A549 (cell line): ENCODE data around the gene RALA.

ENCODE experiments used
- EP300 ChIP-seq, 2 experiments: fragments of >200 bp; sonication (Bioruptor Twin); formaldehyde crosslinking; IDR thresholded peaks; 2 replicates in 1 of 2; 3 replicates in 1 of 2; pipeline ENCODE4 v1.6.1; 2016 to 2017
- POLR2A ChIP-seq: IDR thresholded peaks from 2 replicates; pipeline ENCODE4 v1.6.1; 2012; ENCODE audit warnings: mild to moderate bottlenecking, low read length
- RAD21 ChIP-seq, 2 experiments: fragments of >200 bp in 1 of 2; sonication (Bioruptor Twin) in 1 of 2; formaldehyde crosslinking in 1 of 2; IDR thresholded peaks in 1 of 2; conservative IDR thresholded peaks in 1 of 2; 2 replicates in 1 of 2; 3 replicates in 1 of 2; pipeline ENCODE4 v1.6.1; 2012 to 2018; ENCODE audit warnings: inconsistent platforms in 1 of 2
- RCOR1 ChIP-seq: fragments of 150-350 bp; IDR thresholded peaks from 2 replicates; pipeline ENCODE4 v1.6.1; 2014; ENCODE audit warnings: antibody characterized with exemption, low read length, low read depth
- TF ChIP-seq, protein P1 (sequence below): IDR thresholded peaks from 2 replicates; pipeline ENCODE4 v1.6.1; 2012; ENCODE audit warnings: low read depth, borderline replicate concordance
- TF ChIP-seq, protein P2 (sequence below): fragments of >200 bp; sonication (Bioruptor Twin); formaldehyde crosslinking; IDR thresholded peaks from 3 replicates; pipeline ENCODE4 v1.5.1; 2016

- no peak for TF ChIP-seq EP300 (IDR thresholded peaks at IDR 0.05)
- no peak for TF ChIP-seq RCOR1
- TF ChIP-seq, protein P1, sequence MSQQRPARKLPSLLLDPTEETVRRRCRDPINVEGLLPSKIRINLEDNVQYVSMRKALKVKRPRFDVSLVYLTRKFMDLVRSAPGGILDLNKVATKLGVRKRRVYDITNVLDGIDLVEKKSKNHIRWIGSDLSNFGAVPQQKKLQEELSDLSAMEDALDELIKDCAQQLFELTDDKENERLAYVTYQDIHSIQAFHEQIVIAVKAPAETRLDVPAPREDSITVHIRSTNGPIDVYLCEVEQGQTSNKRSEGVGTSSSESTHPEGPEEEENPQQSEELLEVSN: no peak
- TF ChIP-seq, protein P2, sequence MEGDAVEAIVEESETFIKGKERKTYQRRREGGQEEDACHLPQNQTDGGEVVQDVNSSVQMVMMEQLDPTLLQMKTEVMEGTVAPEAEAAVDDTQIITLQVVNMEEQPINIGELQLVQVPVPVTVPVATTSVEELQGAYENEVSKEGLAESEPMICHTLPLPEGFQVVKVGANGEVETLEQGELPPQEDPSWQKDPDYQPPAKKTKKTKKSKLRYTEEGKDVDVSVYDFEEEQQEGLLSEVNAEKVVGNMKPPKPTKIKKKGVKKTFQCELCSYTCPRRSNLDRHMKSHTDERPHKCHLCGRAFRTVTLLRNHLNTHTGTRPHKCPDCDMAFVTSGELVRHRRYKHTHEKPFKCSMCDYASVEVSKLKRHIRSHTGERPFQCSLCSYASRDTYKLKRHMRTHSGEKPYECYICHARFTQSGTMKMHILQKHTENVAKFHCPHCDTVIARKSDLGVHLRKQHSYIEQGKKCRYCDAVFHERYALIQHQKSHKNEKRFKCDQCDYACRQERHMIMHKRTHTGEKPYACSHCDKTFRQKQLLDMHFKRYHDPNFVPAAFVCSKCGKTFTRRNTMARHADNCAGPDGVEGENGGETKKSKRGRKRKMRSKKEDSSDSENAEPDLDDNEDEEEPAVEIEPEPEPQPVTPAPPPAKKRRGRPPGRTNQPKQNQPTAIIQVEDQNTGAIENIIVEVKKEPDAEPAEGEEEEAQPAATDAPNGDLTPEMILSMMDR: no peak
- TF ChIP-seq RAD21 (conservative IDR thresholded peaks at IDR 0.05 in 1 of 2, IDR thresholded peaks at IDR 0.05 in 1 of 2): no peak
- TF ChIP-seq POLR2A: no peak
These were observed 7.9 kb upstream of the RALA start for GRCh38 chr7:39615350-39615975.
